CD4-positive, CD25-positive, alpha-beta regulatory T cell (primary cell): ENCODE measurements around the gene ZNF827. TPM values are rescaled to one million over a fixed set of nuclear protein-coding genes. Genes with fewer than 3 reads are reported as not detected.

Experiments
- ATAC-seq, 2 donors: fragments of 150-1000 bp; cut with Tn5 transposase; one replicate each; pipeline ENCODE4 v1.10.0; 2021; ENCODE audit warnings: low read depth in 2 of 2, moderate number of reproducible peaks in 2 of 2, moderate library complexity in 1 of 2
- DNase-seq, 3 donors: peaks; one replicate each; pipeline versions ENCODE4 v3.0.0 to v3.0.0-alpha.2; 2012 to 2022; ENCODE audit warnings: mixed read lengths in 1 of 3
- H3K27ac ChIP-seq: one replicate; pipeline ENCODE4 v1.7.0; 2013; ENCODE audit warnings: mild to moderate bottlenecking, low read length; ENCODE audit not compliant: insufficient read depth, poor library complexity, severe bottlenecking
- H3K27me3 ChIP-seq: one replicate; pipeline ENCODE4 v1.7.0; 2013; ENCODE audit warnings: low read length; ENCODE audit not compliant: control insufficient read depth, insufficient read depth
- H3K36me3 ChIP-seq: one replicate; pipeline ENCODE4 v1.7.0; 2013; ENCODE audit warnings: mild to moderate bottlenecking, low read length, moderate library complexity; ENCODE audit not compliant: control insufficient read depth, insufficient read depth
- H3K4me1 ChIP-seq: 2 replicates; pipeline ENCODE4 v1.7.0; 2013; ENCODE audit warnings: mild to moderate bottlenecking, low read length; ENCODE audit not compliant: insufficient read depth, control insufficient read depth, poor library complexity, severe bottlenecking
- H3K4me3 ChIP-seq: one replicate; pipeline ENCODE4 v1.7.0; 2013; ENCODE audit warnings: low read depth, mild to moderate bottlenecking, low read length, moderate library complexity
- H3K9me3 ChIP-seq, 2 experiments: 1 replicate in 1 of 2; 2 replicates in 1 of 2; pipeline ENCODE4 v1.7.0; 2013; ENCODE audit warnings: low read length in 2 of 2, mild to moderate bottlenecking in 1 of 2, moderate library complexity in 1 of 2; ENCODE audit not compliant: control insufficient read depth in 2 of 2
- H3K27ac Mint-ChIP-seq, 3 donors: one replicate each; pipeline ENCODE4 v1.8.0; 2020 to 2022; ENCODE audit warnings: mild to moderate bottlenecking in 3 of 3, mixed read lengths in 3 of 3, moderate library complexity in 2 of 3
- H3K27me3 Mint-ChIP-seq: one replicate; pipeline ENCODE4 v1.8.0; 2022; ENCODE audit warnings: mild to moderate bottlenecking, mixed read lengths
- H3K36me3 Mint-ChIP-seq: one replicate; pipeline ENCODE4 v1.8.0; 2020; ENCODE audit warnings: mixed read lengths
- H3K4me1 Mint-ChIP-seq, 4 donors: one replicate each; pipeline ENCODE4 v1.8.0; 2020 to 2022; ENCODE audit warnings: mixed read lengths in 4 of 4, mild to moderate bottlenecking in 1 of 4
- H3K4me3 Mint-ChIP-seq, 4 donors: one replicate each; pipeline ENCODE4 v1.8.0; 2020 to 2022; ENCODE audit warnings: mild to moderate bottlenecking in 4 of 4, mixed read lengths in 4 of 4, moderate library complexity in 3 of 4
- H3K9me3 Mint-ChIP-seq, 7 donors: one replicate each; pipeline ENCODE4 v1.8.0; 2020 to 2022; ENCODE audit warnings: mixed read lengths in 7 of 7, mild to moderate bottlenecking in 3 of 7, moderate library complexity in 2 of 7
- polyA plus RNA-seq, 4 donors: library from polyadenylated mRNA; unstranded; fragments of 300-500 nt; fragmentation: Illumina TruSeq; gene quantifications; one replicate each; pipeline ENCODE4 v1.2.3, GENCODE V29; 2021
- total RNA-seq: library from RNA; stranded (reverse); gene quantifications from one replicate; pipeline ENCODE4 v1.2.3, GENCODE V29; 2022

The ZNF827 gene
- total and polyA plus RNA-seq, 5 donors from 2014 or later = 0.92 to 6.0 (median 1.2) TPM

DNA sequence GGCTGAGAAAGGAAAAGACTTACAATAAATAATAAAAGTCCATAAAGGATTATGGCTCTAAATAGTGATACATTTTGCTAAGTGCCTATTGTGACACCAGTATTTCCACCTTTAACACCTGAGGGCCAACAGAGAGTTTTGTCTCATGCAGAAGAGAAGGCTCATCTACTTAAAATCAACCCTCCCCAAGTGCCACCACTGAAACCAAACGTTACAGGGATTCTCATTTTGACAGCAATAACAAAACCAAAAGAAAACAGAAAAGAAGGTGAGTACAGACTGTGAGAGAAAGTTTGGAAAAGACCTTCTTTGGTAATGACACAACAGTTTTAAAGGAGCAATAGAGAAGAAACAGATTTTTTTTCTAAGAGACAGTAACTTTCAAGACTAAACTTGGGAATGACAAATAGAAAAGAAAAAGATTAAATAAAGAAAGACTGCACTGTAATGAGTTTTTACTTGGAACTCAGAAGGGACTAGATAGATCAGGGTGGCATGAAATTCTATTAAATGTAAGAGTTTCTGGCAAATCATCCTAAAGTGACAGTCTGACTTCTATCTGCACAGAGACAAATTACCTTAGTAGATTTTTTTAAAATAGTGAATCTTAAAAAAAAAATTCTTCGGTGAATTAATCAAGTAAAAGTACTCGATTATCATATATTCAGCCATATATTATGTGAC, 109.7 kb downstream of the ZNF827 start:
- Mint-ChIP-seq H3K36me3 (peaks cover 5% of the 10 kb centered on the region), H3K27ac (peak overlapping the region; percentile 65 to 96 (median 86)), H3K4me1 (peaks cover 11 to 39% (median 22%) of the 10 kb centered on the region in 4 donors), H3K9me3 (peaks cover 0 to 2% (median 0%) of the 10 kb centered on the region in 7 donors), H3K4me3 (peak overlapping the region in 3 of 4 donors; percentile 36 to 81 (median 53)), H3K27me3 (no peaks in the 10 kb centered on the region)
- H3K27me3 ChIP-seq = no peaks in the 10 kb centered on the region
- H3K4me3 ChIP-seq = no peak overlapping the region
- ATAC-seq = no peak
- H3K27ac ChIP-seq = no peak overlapping the region
- DNase-seq = peak in 1 of 3 donors; percentile 54
- H3K9me3 ChIP-seq = no peaks in the 10 kb centered on the region
- peaks cover 14% of the 10 kb centered on the region for H3K4me1 ChIP-seq
- H3K36me3 ChIP-seq = no peaks in the 10 kb centered on the region

DNA sequence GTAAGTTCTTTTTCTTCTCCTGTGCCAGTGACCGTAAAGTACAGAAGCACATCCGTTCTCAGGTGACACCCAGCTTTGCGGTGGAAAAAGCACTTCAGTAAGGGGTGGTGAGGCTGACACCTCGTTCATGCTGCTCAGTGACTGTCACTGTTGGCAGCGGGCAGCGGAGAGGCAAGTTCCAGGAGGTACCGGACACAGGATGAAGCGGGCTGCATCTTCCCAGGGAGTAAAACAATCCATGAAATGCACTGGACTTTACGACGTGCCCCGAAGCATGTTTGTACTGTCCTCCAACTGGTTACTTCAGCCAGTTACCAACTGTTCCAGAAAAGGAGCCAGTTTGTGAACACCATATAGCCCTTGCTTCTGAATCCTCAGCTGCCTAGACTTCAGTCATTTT, 110.7 kb downstream of the ZNF827 start:
- Histone ChIP-seq H3K4me3 (no peak overlapping the region), H3K27me3 (no peaks in the 10 kb centered on the region), H3K9me3 (no peaks in the 10 kb centered on the region), H3K36me3 (no peaks in the 10 kb centered on the region), H3K27ac (no peak overlapping the region), H3K4me1 (peaks cover 14% of the 10 kb centered on the region)
- DNase-seq = no peak
- H3K4me1 Mint-ChIP-seq = peaks cover 11 to 37% (median 18%) of the 10 kb centered on the region in 4 donors
- peaks cover 5% of the 10 kb centered on the region for H3K36me3 Mint-ChIP-seq
- ATAC-seq = no peak
- H3K4me3 Mint-ChIP-seq = no peak overlapping the region
- H3K9me3 Mint-ChIP-seq = no peaks in the 10 kb centered on the region
- H3K27me3 Mint-ChIP-seq = peaks cover 1% of the 10 kb centered on the region
- no peak overlapping the region for H3K27ac Mint-ChIP-seq

DNA sequence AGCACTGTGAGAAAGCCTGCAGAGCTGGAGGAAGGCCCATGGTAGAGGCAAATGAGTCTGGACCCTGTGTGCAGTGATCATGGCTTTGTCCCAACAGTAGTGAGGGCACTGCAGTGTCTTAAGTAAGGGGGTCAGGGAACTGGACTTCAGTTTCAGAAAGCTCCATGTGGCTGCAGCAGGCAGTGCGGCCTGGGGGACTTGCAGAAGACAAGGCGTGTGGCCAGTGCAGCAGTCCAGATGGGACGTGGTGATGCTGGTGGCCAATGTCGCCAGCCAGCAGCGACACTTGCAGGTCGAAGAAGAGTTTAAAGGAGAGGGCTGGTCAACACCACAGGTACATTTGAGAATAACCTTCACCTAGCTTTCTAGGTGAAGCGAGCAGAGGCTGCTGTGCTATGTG, 113.4 kb downstream of the ZNF827 start:
- DNase-seq (no peak), ATAC-seq (no peak)
- no peak overlapping the region for H3K27ac Mint-ChIP-seq
- no peaks in the 10 kb centered on the region for H3K36me3 ChIP-seq
- no peak overlapping the region for H3K4me3 ChIP-seq
- peaks cover 0 to 1% (median 0%) of the 10 kb centered on the region in 7 donors for H3K9me3 Mint-ChIP-seq
- peaks cover 9% of the 10 kb centered on the region for H3K36me3 Mint-ChIP-seq
- H3K9me3 ChIP-seq = no peaks in the 10 kb centered on the region
- peaks cover 12% of the 10 kb centered on the region for H3K27me3 Mint-ChIP-seq
- H3K27me3 ChIP-seq = no peaks in the 10 kb centered on the region
- no peak overlapping the region for H3K27ac ChIP-seq
- H3K4me1 ChIP-seq = peaks cover 13% of the 10 kb centered on the region
- peaks cover 5 to 18% (median 13%) of the 10 kb centered on the region in 4 donors for H3K4me1 Mint-ChIP-seq
- no peak overlapping the region for H3K4me3 Mint-ChIP-seq

DNA sequence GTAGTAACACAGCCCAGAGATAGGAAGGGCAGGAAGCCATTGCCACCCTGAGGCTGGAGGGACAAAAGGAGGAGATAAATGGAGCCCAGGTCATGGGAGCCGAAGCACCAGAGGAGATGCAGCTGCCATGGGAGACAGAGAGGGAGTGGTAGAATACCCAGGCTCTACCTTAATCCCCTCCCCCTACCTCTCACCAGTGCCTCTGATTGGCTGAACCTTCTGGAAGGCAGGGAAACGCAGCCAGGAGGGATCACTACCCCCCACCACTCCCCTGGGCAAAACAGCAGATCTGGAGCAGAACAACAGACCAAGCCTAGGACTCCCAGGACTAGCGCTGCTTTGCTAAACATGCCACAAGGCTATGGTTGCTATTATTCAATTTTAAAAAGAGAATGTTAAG, 114.2 kb downstream of the ZNF827 start:
- Histone ChIP-seq H3K9me3 (no peaks in the 10 kb centered on the region), H3K4me3 (no peak overlapping the region), H3K27ac (no peak overlapping the region), H3K4me1 (peaks cover 5% of the 10 kb centered on the region), H3K36me3 (no peaks in the 10 kb centered on the region), H3K27me3 (no peaks in the 10 kb centered on the region)
- Mint-ChIP-seq H3K4me3 (no peak overlapping the region), H3K27me3 (peaks cover 12% of the 10 kb centered on the region), H3K27ac (no peak overlapping the region), H3K9me3 (peaks cover 0 to 1% (median 0%) of the 10 kb centered on the region in 7 donors), H3K36me3 (peaks cover 9% of the 10 kb centered on the region), H3K4me1 (peaks cover 3 to 11% (median 5%) of the 10 kb centered on the region in 4 donors)
- DNase-seq (no peak), ATAC-seq (no peak)

DNA sequence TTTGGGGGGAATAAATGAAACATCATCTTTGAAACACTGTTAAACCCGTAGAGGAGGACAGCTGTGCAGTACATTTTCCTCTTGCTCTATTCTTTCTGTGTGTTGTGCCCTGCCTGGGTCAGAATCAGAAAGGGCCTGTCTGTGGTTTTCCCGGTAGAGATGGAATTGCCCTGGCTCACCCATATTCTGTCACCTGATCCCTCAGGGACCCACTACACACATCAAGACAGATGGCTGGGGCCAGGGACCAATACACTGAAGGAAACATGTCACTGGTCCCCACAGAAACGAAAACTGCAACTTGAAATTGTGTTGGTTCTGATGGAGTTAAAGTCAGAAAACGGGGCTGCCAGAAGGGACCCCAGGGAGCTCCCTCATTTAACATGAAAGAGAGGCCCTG, 114.9 kb downstream of the ZNF827 start:
- H3K9me3 Mint-ChIP-seq = peaks cover 0 to 1% (median 0%) of the 10 kb centered on the region in 7 donors
- Histone ChIP-seq H3K27me3 (no peaks in the 10 kb centered on the region), H3K36me3 (no peaks in the 10 kb centered on the region), H3K4me1 (no peaks in the 10 kb centered on the region), H3K27ac (no peak overlapping the region), H3K9me3 (no peaks in the 10 kb centered on the region), H3K4me3 (no peak overlapping the region)
- ATAC-seq (no peak), DNase-seq (no peak)
- H3K4me1 Mint-ChIP-seq = peaks cover 0 to 4% (median under 1%) of the 10 kb centered on the region in 4 donors
- H3K36me3 Mint-ChIP-seq = peaks cover 9% of the 10 kb centered on the region
- H3K27ac Mint-ChIP-seq = no peak overlapping the region
- peaks cover 12% of the 10 kb centered on the region for H3K27me3 Mint-ChIP-seq
- no peak overlapping the region for H3K4me3 Mint-ChIP-seq

DNA sequence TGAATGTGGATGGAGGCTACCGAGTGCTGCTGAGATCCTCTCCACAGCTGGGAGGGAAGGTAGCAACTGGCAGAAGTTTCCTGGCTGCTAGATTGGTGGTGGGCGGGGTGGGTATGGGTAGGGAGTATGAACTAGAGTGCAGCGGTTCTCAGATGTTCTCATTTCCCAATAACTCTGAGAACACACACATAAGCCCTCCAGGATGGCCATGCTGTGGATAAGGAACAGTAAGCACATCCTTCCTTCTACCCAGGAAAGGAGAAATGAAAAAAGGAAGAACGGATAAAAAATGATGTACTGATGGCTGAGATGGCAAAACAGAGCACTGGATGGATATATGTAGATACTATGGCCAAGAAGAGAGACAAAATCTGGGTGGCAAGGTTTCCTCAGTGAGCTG, 116.0 kb downstream of the ZNF827 start:
- H3K27ac Mint-ChIP-seq = peak overlapping the region in 1 of 3 donors; percentile 13
- DNase-seq (no peak), ATAC-seq (no peak)
- H3K36me3 Mint-ChIP-seq = peaks cover 13% of the 10 kb centered on the region
- no peak overlapping the region for H3K4me3 ChIP-seq
- peaks cover 0 to 1% (median 0%) of the 10 kb centered on the region in 7 donors for H3K9me3 Mint-ChIP-seq
- no peaks in the 10 kb centered on the region for H3K27me3 ChIP-seq
- H3K4me1 Mint-ChIP-seq = no peaks in the 10 kb centered on the region
- H3K9me3 ChIP-seq = no peaks in the 10 kb centered on the region
- no peaks in the 10 kb centered on the region for H3K36me3 ChIP-seq
- H3K4me1 ChIP-seq = no peaks in the 10 kb centered on the region
- H3K27me3 Mint-ChIP-seq = peaks cover 12% of the 10 kb centered on the region
- no peak overlapping the region for H3K27ac ChIP-seq
- no peak overlapping the region for H3K4me3 Mint-ChIP-seq

DNA sequence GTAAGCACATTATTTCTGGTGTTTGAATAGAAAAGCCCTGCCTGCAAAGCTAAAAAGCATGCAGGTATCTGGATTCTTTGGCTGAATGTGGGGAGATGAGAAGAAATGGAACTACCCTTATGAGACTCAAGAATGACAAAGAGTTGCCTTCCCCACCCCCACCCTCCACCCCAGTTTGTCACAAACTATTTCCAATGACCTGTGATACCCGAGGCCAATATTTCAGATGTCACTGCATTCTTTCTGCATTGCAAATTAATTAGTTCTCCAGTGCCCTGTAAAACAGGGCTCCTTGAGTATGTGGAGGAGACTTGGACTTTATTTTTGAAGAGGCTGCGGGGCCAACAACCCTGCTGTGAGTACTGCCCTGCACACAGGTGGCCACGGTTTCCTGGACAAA, 116.4 kb downstream of the ZNF827 start:
- no peak for DNase-seq
- Histone ChIP-seq H3K9me3 (no peaks in the 10 kb centered on the region), H3K4me1 (no peaks in the 10 kb centered on the region), H3K27ac (no peak overlapping the region), H3K36me3 (no peaks in the 10 kb centered on the region), H3K4me3 (no peak overlapping the region), H3K27me3 (no peaks in the 10 kb centered on the region)
- H3K4me3 Mint-ChIP-seq = no peak overlapping the region
- no peaks in the 10 kb centered on the region for H3K4me1 Mint-ChIP-seq
- H3K9me3 Mint-ChIP-seq = peaks cover 0 to 1% (median 0%) of the 10 kb centered on the region in 7 donors
- H3K27ac Mint-ChIP-seq = no peak overlapping the region
- ATAC-seq = no peak
- peaks cover 13% of the 10 kb centered on the region for H3K36me3 Mint-ChIP-seq
- peaks cover 12% of the 10 kb centered on the region for H3K27me3 Mint-ChIP-seq

DNA sequence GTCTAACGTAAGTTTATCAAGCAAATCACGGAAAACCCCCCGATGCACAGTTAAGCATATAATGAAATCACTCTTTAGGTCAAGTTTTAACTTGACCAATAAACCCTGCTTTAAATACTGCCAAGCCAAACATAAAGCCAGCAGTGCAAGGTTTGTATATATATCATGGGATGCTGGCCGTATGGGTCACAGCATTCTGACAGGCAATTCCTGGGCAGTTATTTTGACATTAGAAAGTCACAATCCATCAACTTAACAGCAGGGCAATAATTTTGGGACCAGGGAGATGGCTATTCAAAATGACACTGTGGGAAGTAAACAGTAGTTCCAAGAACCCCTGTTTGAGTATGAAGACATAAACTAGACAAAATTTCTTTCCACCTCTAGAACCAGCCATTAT, 116.9 kb downstream of the ZNF827 start:
- Histone ChIP-seq H3K27me3 (no peaks in the 10 kb centered on the region), H3K27ac (no peak overlapping the region), H3K36me3 (no peaks in the 10 kb centered on the region), H3K4me1 (no peaks in the 10 kb centered on the region), H3K9me3 (no peaks in the 10 kb centered on the region), H3K4me3 (no peak overlapping the region)
- DNase-seq (no peak), ATAC-seq (no peak)
- Mint-ChIP-seq H3K27ac (no peak overlapping the region), H3K27me3 (peaks cover 12% of the 10 kb centered on the region), H3K4me3 (no peak overlapping the region), H3K36me3 (peaks cover 13% of the 10 kb centered on the region), H3K4me1 (no peaks in the 10 kb centered on the region), H3K9me3 (peaks cover 0 to 1% (median 0%) of the 10 kb centered on the region in 7 donors)
